Right forelimb (tissue), 1 donor: ENCODE data around the gene CAMK1G.

Experiments used
- DNase-seq: peaks from one replicate; pipeline ENCODE4 v3.0.0-alpha.2; 2018

CAMK1G gene

DNA sequence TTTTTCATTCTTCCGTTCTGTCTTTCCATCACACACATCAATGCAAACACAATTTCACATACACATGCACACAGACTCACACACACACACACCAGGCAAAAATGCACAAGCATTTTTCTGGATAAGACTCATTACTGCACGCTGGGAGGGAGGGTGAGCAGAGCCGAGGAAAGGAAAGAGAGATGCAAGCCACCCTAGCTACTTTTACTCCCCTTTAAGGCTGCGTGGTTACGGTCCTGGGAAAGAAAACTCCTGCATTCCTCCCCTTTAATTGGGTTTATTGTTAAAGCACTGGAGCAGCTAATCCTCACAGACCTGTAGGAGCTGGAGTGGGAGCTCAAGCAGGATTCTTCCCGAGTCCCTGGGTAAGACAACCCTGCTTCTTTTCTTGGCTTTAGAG, at the start of gene CAMK1G:
TSS of gene CAMK1G (plus strand) at position 307 of the 400 bp plus-strand sequence. CDS start 11,270 bp downstream, outside the sequence.
- no peak for DNase-seq

DNA sequence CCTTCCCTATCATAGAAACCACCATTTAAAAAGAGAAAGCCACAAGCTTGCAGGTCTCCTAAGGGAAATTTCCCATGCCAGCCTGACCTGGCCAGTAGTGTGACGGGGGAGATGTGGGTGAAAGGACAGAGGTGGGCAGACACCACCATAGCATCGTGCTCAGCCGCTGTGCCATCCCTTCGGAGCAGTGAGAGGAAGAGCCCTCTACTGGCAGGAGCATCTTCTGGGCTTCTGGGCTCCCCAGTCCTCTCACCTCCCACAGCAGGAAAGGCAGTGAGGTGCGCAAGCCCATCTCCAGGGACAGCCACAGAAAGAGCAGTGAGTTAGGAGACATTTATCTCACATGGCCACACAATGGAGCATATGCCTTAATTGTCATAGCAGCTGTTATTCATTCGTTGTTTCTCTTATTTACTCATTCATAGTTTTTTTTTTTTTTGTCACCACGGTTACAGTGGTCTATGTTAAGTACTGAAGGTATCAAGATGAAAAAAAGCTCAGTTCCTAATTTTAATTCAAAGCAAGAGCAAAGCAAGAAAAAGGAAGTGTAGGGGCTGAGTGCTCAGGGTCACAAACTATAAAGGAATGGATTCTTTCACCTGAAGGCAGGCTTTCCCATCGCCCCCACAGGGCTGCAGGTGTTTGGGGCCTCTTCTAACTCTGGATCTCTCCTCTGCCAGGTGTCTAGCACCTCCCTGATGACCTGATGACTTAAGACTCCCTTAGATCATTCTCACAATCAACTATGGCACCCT, 48.8 kb upstream of the CAMK1G start:
- no peak for DNase-seq

DNA sequence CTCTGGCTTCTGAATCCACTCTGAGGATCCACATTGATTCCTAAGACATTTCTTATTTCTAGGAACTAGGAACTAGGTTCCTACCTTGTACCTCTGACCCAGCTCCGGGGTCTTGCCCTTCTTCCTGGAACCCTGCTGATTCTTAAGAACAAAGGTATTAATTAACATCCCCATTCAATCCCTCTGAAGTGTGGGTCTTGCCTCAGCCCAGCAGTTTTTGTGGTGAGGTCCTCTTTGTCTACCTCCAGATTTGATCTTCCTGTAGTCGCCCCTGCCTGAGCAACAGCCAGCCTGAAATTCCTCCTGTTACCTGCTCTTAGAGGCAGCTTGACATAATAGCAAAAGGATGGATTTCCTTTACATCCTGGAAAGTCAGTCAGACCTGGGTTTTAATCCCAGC, 46.7 kb upstream of the CAMK1G start:
- DNase-seq: no peak

DNA sequence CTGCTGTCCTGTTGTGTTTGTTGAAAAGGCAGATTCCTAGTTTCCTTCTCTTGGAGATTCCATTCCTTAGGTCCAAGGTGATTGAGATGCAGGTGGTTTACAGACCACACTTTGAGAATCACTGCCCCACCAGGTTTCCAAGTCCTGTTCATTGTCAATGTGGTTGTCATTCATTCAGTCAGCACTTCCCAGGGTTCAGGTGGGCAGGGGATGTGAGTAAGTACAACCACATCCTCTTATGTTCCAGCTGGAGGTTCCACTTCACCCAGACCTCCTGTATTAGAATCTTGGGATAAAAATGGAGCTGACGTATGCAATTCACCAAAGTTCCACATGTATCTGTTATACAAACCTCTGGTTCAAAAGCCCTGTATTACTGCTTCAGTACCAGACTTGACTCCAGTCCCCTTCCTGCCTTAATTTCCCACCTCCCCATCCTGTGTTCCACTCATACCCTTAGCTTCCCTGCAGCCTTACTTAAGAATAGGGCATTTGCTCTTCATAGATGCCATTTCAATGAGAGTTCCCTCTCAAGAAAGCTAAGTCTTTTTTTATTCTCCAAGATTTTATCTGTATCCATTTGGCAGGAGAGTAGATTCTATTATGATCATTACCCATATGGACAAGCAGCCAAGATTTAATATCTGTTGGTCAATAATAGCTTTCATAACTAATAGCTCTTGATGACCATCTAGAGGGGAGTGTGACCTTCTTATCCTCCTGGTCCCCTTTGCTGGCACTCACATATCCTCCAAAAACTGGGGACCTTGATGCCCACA, 46.0 kb upstream of the CAMK1G start:
- DNase-seq: no peak

DNA sequence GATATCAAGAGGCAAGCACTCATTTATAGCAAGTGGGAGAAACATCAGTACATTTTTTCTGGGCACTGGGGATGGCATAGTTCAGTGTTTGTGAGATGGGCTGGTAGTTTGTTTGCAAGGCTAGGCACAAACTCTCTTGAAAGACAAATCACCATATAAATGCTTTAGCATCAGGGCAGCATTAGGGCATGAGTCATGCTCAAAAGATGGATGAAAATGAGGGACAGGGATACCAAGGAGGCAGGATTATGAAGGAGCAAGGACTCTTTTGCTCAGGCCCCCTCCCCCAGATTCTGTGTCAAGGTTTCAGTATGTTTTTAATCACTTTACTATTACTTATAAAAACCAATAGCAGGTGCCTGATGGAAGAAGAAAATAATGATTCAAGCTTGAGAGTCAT, 43.9 kb upstream of the CAMK1G start:
- DNase-seq: no peak

DNA sequence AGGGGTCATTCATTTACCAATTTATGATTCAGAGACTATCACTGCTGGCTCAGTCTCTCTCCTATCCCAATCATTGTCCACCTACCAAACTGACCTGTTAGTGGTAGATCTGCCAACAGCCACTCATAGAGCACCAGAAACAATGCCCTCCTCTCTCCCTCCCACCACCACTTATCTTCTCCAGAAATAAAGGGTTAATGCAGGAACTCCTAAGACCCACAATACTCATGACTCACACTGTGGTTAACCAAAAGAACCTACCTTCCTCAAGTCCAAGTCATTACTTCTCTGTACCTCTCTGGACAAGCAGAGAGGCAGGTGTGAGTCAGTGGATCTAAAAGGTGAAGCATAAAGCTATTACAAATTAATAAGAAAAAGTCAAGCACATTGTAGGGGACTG, 40.9 kb upstream of the CAMK1G start:
- no peak for DNase-seq

DNA sequence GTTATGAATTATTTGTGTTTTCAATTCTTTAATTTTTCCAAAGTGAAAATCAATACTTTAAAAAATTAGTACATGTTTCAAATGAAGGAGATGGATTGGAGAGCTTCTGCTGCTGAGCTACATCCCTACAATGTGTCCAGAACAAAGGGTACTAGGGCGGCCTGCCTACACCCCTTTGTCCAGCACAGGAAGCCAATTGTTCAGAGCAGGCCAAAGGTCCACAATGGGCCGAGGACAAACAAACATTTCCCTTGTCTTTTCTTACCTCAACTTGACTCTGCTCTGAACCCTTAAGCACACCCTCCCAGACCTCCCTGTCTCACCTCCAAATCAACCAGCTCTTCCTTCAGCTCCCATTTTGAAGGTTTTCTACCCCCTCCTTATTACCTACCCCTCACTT, 39.4 kb upstream of the CAMK1G start:
- no peak for DNase-seq

DNA sequence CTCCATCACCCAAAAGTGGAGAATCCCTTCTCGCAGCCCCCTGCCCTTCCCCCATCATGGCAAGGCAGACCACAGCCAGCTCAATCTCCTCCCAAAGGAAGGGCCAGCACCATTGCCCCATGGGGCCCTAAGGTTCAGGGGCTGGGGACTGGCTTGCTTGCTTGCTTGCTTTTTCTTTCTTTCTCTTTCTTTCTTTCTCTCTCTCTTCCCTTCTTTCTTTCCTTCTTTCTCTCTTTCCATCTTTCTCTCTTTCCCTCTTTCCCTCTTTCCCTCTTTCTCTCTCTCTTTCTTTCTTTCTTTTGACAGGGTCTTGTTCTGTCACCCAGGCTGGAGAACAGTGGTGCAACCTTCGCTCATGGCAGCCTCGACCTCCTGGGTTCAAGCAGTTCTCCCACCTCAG, 38.1 kb upstream of the CAMK1G start:
- no peak for DNase-seq

DNA sequence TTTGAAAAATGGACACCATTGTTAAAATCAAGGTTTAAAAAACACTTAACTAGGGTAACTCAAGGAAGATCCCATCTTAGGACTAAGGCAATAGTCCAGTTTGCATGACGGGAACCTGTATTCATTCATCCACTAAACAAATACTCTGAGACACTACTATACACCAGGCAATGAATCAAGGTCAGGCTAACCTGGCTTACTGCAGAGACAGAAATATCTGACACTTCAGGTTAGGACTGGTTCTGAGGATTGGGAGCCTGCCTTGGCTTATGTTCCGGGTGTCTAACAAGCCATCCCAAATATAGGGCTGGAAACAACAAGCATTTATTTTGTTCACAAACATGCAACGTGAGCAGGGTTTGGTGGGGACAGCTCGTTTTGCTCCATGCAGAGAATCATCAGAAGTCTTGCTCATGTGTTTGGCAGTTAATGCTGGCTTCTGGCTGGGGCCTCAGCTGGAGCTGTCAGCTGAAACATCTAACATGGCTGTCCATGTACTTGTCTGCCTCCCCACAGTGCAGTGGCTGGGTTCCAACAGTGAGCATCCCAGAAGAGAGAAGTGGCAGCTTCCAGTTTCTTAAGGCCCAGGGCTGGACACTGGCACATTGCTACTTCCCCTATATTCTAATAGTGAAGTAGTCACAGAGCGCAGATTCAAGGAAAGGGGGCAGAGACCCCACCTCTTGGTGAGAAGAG, 37.0 kb upstream of the CAMK1G start:
- no peak for DNase-seq

DNA sequence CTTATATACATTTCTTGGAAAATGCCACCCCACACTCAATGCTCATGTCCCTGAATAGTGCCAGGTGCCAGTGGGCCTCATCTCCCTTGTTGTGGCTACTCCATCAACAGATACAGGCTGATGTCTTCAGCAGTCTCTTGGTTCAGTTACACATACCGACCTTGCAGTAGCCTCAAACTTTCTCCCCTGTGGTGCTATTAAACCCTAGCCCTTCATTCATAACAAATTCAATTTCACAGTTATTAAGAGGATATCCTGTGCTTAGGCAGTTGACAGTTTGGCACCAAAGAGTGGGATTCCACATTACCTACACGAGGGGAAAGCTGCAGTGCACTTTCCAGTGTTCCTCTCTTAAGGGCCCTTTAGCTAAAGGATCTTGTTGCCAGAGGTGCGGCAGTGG, 35.9 kb upstream of the CAMK1G start:
- no peak for DNase-seq

DNA sequence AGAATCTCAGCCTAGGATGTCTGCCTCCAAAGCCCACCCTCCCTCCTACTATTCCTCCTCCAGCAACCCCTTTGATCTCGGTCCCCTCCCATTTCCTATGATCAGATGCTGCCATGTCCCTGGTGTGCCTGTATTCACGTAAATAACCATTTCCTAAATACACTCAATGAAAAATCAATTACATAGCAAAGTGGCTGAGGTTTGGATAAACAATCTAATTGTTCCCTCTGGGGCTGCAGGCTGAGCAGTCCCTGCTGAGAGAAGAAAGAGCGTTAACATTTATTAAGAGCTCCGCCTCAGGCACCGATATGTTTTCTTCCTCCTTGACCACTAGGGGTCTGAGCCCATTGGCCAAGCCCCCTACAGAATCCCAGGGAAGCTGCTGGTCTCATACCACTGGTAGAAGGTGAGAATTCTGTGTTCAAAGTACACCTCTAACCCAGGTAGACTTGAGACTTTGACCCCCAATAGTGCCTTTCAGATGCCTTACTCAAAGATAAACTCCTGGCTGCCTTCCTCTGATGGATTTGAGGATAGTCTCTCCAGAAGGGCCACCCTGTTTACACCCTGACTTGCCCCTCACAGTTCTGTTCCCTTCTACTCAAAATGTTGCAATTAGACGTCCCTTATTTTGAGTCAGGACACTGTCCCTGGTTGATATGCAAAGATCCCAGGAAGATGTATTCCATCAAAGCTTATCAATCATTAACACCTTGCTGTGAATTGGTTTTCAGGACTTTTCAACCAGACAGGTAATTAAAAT, 33.9 kb upstream of the CAMK1G start:
- no peak for DNase-seq

DNA sequence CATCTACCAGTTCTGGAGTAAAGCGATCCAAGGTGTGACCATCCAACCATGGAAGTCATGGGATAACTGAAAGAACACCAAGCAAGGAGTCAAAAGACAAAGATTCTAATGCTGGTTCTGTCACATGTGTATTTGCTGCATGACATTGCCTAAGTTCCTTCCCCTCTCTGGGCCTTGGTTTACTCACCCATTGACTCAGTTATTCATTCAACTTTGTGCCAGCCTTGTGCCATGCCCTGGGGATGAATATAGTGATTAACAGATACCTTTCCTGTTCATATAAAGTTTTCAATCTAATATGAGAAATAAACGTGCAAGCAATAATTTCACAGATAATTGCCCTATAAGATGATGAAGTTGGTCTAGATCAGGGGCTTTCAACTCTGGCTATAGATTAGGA, 33.0 kb upstream of the CAMK1G start:
- DNase-seq: no peak

DNA sequence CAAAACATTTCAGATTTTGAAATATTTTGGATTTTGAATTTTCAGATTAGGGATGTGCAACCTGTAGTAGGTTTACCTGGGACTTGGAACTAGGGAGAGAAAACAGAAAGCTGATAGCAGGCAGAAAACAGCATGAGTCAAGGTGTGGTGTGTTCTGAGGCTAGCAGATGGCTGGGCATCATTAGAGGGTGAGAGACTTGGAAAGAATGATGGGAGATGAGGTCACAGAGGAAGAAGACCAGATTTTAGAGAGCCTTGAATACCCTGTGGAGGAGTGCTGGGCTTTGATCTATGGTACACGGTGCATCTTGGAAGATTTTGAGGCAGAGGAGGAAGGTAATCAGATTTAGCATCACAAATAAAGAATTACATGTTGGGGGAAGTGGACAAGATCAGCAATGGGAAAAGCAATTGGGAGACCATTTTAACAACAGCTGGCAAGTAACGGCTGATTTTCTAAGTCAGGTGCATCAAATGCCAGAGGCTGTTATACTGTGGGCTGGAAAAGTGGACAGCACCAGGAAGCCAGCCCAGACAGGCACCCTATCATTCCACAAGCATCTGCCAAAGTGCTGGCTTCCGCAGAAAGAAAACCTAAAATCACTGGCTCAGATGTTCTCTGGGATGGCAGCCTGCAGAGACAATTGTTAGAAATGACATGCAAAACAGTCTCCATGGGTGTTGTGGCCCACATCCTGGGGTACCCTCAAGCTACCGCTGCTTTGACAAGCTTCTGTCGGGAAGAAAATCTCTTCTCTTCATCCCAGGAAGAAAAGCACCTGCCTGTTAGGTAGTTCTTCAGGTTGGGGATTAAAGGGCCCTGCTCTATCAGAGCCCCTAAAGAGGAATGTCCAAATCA, 30.9 kb upstream of the CAMK1G start:
- no peak for DNase-seq

DNA sequence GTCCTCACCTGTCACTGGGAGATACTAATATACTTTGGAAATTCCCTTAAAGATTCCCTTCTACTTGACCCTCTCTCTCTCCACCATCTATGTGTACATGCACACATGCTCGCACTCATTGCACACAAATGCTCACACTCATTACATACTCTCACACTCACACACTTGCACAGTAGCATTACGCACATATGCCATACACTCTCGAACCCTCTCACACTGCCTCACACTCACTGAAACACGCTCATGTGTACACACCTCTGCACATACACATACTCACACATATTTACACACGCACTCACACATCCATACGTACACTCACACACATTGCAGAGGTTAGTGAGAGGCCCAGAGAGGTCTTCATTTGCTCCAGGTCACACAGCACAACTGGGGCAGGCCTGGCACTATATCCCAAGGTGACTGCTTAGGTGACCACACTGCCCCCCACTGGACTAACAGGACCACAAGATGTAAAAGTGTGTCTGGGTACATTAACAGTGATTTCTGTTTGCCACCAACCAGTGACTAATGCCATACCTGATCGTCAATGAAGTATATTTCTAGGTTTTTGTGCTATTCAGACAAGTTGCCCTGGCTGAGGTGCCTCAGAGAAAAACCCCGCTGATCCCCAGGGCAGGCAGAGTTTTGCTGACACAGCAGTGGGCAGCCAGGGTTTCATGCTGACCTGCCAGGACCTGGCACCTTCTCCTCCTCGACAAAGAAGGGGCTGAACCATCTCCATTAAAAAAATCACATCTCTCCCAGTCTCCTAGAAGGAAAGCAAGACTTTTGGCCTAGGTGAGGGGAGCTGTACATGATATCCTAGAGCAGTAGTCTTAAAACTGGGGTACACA, 28.5 kb upstream of the CAMK1G start:
- DNase-seq: no peak

DNA sequence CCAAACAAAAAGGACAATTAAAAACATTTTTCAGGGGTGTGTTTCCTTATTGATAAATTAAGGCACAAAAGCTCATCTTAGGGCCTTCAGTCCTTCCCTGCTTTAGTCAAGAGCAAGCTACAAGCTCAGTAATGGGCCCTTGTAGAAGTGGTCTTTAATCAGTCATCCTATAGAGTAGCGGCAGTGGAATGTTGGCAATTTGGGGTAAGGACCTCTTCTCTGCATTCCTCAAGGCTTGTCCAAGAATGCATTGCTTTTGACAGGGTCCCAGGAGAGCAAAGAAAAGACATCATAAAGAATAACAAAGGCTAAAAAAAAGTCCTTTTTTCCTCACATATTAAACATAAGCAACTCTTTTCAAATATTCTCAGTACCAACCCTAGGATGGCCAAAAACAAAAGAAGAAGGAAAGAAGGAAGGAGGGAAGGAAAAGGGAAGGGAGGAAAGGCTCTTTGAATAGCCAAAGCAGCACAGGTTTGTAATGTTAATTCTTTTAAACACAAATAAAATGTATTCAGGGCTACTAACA, 27.3 kb upstream of the CAMK1G start:
- DNase-seq: no peak

DNA sequence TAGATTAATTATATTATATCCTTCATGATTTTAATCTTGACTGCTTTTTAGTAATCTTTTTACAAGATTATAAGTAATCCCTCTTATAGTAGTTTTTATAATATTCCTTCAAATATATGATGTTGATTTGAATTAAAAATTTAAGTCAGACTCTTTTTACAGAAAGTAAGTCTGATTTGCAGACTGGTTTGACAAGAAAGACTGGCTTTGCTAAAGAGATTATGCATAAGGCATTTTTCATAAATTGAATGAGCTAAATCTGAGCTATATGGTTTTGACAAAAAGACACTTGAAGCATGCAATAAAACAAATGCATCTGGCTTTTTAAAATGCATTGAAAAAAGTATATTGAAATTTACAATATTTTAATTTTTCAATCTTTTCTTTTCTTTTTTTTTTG, 26.3 kb upstream of the CAMK1G start:
- no peak for DNase-seq

DNA sequence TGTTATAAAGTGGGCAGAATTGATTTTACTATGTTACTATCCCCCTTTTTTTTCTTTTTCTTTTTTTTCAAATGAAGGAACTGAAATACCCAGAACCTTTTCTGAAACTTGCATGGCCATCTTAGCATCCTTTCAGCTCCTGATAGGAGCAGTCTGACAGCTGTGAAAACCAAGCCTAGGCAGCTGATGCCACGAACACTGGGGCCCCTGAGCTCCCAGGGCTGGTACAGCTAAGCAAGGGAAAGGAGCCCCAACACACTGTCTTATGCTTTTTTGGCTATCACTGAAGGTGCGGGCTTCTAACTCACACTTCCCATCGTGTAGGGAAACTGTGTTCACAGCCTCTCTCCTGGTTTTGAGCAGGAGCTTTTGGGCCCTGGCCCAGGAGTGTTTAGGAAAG, 23.0 kb upstream of the CAMK1G start:
- no peak for DNase-seq

DNA sequence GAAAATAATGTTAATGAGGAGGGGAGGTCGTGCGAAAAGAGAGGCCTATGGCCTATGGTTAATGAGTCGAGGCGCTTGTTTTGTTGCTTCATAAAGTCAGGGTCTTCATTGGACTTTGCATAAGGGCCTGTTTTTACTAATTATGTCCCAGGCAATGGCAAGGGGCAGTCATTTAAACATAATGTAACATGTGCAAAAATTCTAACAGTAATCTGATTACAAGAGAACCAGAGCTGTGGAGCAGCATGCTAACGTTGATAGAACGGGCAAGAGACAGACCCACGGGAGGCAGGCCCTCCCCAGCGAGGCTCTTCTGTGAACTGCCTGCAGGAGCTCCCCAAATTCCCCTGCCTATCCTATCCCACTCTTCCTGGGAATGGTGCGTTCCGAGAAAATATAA, 22.6 kb upstream of the CAMK1G start:
- no peak for DNase-seq

DNA sequence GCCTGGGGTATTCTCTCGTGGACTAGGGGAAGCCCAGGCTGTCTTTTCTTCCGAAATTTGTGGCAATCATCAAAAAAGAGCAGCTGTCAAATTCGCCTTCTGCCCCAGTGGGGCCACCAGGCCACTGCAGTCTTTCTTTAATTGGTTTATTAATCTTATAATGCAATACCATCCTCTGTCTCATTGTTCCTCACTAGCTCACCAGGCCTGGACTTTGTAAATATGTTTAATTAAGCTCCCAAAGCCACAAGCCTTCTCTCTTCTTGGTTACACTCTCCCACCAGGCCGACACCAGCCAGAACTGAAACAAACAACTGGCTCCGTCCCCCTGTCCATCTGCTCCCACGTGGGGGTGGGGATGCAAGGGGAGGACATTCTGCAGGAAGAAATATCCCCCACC, 22.0 kb upstream of the CAMK1G start:
- DNase-seq: no peak

DNA sequence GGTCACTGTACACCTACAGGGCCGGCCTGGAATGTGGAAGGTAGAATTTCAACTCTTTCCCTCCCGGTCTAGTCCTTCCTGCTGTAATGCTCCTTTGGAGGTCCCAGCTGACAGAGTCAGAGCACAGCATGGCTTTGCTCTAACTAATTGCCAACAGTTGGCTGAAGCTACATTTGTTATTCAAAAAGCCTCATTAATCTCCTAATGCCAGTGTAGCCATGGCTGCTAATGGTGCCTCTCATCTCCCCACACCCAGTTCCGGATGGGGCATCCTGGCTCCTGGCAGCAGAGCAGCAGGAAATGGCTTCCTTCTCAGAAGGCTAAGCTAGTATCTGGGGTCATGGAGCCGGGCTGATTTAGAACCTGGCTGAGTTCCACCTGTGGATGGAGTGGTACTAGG, 18.7 kb upstream of the CAMK1G start:
- no peak for DNase-seq
